T47D (cell line): Measurements from ENCODE around the gene TAGLN.
"Not testable (repeated sequence)": the region's sequence is repeated elsewhere in the genome, so short reads cannot be mapped to it uniquely, and the experiment has no call there.

Source experiments
- DNase-seq, 2 experiments: peaks; one replicate each; pipeline versions ENCODE4 v3.0.0 to v3.0.0-alpha.2; 2011 to 2012; ENCODE audit warnings: low read depth in 1 of 2, low spot score in 1 of 2
- JUND ChIP-seq: IDR thresholded peaks from 2 replicates; pipeline ENCODE4 v1.6.1; 2012; ENCODE audit warnings: low read depth
- in situ Hi-C: cut with HindIII; loops from 2 replicates; pipeline ENCODE4 v1.10.0; 2016; ENCODE audit warnings: low sequenced_read_pairs, low pct_unique_long_range_greater_than_20kb

The TAGLN gene

DNA sequence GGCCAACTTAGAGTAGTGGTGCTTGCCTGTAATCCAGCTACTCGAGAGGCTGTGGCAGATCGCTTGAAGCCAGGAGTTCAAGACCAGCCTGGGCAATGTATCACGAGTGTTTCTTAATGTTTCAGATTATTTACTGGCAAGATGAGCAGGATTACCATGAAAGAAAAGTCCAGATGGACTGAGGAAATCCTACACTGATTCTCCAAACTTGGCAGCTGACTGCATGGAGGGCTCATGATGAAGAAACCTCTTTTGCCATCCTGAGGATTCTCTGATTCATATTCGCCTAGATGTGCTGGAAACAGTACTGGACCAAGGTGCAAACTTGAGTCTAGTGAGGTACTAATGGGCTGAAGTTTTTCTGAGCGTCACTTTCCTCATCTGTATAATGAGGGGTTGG, 23.4 kb upstream of the TAGLN start:
- in situ Hi-C loops: no loop called here
- no peak for DNase-seq
- no peak for TF ChIP-seq JUND

DNA sequence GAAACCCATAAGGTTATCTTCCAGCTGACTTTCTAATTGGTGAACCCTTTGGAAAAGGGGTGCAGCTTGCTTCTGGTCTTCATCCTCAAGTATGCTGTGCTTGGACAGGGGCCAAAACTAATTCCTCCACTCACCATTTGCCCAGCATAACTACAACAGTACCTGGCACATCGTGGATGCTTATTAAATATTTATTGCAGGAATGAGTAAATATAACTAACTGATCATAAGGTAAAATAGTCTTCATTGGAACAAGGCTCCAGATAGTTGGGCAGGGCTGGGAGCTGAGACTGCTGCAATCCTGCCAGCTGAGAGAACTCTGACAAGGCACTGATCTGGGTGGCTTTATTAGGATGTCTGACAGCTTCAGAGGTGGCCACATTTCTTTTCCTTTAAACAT, 23.0 kb upstream of the TAGLN start:
- in situ Hi-C loops: no loop called here
- DNase-seq: no peak
- TF ChIP-seq JUND: no peak

DNA sequence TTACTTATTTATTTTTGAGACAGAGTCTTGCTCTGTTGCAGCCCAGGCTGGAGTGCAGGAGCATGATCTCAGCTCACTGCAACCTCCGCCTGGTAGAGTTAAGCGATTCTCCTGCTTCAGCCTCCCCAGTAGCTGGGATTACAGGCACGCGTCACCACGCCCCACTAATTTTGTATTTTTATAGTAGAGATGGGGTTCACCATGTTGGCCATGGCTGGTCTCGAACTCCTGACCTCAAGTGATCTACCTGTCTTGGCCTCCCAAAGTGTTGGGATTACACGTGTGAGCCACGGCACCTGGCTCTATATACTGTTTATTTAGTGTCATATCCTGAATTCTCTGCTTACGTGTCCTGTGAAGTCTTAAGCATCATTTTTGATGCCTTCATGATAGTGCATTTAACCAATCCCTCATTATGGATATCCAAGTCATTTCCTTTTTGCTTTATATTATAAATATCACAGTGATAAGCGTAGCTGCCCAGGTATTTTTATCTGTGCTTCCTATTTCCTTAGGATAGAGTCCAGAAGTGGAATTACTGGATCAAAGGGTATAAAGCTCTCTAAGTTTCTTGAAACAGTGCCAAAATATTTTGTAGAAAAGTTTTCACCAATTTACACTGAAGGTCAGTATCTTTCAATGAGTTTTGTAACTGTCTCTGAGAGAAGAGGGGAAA, 21.5 kb upstream of the TAGLN start:
- no peak for TF ChIP-seq JUND
- DNase-seq: no peak
- in situ Hi-C loops: no loop called here

DNA sequence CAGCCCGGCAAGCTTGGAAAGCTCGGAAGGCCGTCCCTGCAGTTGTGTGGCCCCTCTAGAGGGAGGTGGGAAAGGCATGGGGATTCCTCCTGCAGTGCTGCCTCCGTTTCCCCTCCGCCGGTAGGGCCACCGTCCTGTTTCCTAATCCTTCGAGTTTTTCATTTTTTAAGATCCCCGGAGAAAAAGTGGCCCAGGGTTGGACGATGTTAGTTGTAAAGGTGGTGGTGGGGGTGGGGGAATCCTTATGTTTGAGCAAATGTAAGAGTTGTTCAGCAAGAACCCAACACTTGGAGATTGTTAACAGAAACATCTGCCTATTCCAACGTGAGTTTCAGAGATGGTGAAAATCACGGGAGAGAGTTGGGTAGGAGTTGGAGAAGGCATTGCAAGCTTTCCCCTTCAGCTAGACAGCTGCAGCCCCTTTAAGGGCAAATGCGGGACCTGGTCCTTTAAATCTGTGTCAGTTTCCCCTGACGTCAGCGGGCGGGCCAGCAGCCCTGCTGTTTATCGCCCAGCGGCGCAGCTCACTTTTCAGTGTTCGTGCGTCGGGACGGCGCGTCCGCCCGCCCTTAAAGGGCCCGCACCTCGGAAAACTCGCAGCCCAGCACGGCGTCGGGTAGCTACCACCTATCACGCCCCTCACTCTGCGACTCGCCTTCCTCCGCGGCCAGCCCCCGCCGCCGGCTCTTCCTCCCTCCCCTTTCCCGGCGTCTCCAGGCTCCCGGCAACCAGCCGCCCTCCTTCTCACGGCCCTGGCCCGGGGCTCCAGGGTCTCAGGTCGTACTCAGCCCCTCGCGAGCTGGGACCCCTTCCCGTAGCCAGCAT, 20.7 kb upstream of the TAGLN start, which contains the start of gene SIDT2:
SIDT2 (plus strand) TSS at position 534 of the 825 bp plus-strand sequence. CDS start 521 bp downstream, outside the sequence.
- no peak for TF ChIP-seq JUND
- DNase-seq: peak; percentile 94 to 95
- in situ Hi-C loops: no loop called here

DNA sequence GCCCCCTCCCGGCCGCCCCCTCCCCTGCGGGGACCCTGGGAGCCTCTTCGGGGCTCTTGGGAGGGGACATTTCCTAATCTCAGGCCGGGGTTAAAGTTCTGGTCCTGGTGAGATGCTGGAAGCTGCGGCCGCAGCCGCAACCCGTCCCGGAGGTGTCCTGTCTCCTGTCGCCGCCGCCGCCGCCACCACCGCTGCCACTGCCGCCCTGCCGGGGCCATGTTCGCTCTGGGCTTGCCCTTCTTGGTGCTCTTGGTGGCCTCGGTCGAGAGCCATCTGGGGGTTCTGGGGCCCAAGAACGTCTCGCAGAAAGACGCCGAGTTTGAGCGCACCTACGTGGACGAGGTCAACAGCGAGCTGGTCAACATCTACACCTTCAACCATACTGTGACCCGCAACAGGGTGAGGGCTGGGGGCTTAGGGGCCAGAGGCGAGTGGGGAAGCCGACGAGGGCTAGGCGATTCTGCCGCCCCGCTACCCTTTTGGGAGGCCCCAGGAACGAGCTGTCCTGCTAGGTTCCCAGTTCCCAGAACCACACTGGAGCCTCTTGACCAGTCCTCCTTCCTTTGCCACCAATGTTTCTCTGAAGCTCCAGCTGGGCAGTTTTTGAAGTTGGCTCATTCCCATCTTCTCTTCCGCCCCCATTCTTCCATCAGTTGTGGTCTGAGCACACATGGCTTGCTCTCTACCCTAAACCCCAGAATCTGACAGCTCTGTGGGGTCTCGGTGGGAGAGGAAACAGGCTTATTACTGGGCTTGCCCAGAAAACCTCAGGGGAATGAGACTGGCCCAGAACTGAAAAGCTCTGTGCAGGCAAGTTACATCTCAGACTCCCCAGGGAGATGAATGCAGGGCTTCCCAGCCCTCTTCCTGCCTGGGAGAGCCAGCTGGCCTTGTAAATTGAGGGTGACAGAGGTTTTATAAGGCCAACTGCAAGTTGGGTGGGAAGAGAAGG, 19.8 kb upstream of the TAGLN start:
- DNase-seq: peak in 1 of 2 experiments; percentile 36
- in situ Hi-C loops: no loop called here
- no peak for TF ChIP-seq JUND

DNA sequence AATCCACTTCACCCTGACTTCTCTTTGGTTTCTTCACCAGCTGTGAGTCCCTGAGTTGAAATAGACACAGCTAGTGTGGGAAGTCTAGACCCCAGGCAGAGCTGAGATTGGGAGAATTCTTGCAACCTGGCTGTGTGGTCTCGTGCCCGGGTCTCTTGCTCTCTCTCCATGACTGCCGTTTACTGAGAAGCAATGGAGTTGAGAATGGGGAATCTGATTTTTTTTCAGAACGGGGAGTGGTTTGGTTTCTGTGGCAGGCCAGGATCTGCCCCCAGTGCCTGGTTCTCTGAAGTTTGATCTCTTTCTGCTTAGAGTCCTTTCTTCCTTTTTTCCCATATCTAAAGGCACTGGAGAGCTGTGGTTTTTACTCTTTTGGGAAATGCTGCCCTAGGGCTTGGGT, 19.1 kb upstream of the TAGLN start:
- DNase-seq: no peak
- no peak for TF ChIP-seq JUND
- in situ Hi-C loops: no loop called here

DNA sequence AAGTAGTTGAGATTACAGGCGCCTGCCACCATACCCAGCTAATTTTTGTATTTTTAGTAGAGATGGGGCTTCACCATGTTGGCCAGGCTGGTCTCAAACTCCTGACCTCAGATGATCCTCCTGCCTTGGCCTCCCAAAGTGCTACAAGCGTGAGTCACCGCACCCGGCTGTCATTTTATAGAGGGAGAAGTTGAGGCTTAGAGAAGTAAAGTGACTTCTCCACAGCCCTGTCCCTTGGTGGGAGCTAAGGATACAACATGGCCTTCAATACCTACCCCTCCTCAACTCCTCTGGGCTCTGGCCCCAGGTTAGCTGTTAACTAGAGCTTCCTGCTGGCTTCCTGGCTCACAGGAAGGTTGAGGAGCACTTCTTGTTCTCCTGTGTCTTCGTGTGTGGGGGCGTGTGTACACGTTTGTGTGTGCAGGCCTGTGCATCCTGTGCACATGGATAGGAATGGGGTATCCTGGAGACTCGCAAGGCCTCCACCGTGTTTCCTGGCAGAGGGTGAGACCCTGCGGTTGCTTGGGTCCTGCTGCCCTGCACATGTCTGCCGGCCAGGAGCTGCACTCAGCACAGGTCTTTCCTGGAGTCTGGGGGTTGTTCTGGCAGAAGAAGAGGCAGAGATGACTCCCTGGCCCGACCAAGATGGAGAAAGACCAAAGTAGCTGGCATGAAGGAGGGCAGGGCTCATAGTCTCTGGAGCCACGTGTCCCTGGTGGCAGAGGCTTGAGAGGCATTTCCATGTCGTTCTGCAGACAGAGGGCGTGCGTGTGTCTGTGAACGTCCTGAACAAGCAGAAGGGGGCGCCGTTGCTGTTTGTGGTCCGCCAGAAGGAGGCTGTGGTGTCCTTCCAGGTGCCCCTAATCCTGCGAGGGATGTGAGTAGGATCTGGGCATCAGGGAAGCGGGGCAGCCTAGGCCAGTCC, 18.2 kb upstream of the TAGLN start:
- peak; percentile 65 to 92 for DNase-seq
- in situ Hi-C loops: no loop called here
- TF ChIP-seq JUND: no peak

DNA sequence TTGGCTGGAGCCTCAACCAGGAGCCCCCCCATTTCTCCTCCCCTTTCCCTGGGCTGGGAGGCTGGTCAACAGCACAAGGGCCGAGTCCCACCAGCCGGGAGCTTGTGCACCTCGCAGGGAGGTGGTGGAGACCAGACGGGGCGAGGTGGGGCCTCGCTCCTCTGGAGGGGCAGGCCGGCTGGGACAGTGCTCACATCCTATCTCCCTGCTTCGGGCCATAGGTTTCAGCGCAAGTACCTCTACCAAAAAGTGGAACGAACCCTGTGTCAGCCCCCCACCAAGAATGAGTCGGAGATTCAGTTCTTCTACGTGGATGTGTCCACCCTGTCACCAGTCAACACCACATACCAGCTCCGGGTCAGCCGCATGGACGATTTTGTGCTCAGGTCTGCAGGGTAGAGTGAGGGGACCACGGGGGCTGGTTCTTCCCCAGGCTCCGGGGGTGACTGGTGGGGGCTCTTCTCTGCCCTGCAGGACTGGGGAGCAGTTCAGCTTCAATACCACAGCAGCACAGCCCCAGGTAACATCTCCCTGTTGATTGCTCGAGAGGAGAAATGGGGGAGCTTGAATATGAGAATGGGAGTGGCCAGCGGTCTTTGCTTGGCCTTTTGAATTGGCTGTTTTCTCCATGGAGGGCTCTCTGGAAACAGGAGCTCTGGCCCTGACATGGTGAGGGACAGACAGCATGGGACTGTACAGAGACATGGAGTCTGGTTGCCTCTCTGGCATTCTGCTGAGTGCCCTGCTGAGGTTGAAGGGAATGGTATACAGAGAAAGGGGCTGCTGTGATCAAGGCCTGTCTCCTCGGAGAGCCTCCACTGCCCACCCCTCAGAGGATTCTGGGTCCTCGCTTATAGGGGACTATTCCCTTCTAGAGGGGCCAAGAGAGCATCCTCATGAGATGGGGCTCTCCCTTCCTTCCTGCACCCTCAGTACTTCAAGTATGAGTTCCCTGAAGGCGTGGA, 17.3 kb upstream of the TAGLN start:
- TF ChIP-seq JUND: no peak
- in situ Hi-C loops: no loop called here
- no peak for DNase-seq

DNA sequence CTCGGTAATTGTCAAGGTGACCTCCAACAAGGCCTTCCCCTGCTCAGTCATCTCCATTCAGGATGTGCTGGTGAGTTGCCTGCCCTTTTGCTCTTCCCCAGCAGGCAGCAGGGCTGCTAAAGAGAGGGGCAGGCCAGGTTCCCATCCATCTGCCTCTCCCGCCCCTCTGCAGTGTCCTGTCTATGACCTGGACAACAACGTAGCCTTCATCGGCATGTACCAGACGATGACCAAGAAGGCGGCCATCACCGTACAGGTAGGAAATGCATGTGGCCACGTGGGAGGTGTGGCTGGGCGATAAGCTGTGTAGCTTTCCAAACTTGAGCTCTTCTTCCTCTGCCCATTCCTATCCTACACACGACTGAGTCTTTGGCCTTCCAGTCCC, 16.6 kb upstream of the TAGLN start:
- in situ Hi-C loops: no loop called here
- TF ChIP-seq JUND: no peak
- no peak for DNase-seq

DNA sequence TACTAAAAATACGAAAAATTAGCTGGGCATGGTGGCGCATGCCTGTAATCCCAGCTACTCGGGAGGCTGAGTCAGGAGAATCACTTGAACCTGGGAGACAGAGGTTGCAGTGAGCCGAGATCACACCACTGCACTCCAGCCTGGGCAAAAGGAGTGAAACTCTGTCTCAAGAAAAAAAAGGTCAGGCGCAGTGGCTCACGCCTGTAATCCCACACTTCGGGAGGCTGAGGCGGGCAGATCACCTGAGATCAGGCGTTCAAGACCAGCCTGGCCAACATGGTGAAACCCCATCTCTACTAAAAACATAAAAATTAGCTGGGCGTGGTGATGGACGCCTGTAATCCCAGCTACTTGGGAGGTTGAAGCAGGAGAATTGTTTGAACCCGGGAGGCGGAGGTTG, 16.0 kb upstream of the TAGLN start:
- in situ Hi-C loops, DNase-seq: not testable (repeated sequence)
